Measurements from ENCODE around the gene VPREB1. TPM values are rescaled to one million over a fixed set of nuclear protein-coding genes. Genes with fewer than 3 reads are reported as not detected.
"Not testable (repeated sequence)": the region's sequence is repeated elsewhere in the genome, so short reads cannot be mapped to it uniquely, and the experiment has no call there.

VPREB1 gene
- total RNA-seq, 4 donors from 2014 or later = not detected

DNA sequence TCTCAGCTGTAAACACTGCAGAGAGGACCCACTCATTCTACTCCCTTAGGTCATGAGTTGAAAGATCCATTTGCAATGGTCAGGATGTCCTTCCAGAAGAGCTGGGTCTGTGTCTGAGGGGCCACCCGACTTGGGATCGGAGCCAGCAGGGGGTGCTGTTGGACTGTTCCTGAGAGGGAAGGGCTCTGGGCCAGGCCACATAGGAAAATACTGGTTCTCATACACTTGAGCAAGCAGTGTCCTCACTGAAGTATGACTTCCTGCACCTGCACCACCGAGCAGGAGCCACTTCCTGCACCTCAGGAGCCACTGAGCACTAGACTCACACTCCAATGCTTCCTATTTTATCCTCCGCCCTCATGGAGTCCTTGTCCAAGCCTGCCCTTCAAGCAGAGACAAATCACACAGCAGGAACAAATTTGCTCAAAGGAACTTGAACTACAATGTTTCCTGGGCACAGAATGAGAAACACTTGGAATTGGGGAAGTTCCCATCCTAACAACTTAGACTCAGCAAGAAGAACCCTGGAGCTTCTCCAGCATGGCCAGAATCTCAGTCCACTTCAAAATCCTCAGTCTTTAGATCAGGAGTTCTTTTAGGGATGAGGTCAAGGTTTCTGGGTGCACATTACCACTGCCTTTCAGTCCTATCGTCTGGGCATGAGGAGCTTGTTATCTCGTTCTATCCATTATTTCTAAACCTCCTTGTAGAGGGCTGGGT, 36.6 kb upstream of the VPREB1 start:
- Histone ChIP-seq H3K27ac (replicated peaks in 1 of 4) (no peak overlapping the region), H3K27me3 (peaks cover 0 to 77% (median 4%) of the 10 kb centered on the region in 4 donors), H3K36me3 (no peaks in the 10 kb centered on the region), H3K4me3 (no peak overlapping the region), H3K9me3 (no peaks in the 10 kb centered on the region), H3K4me1 (no peaks in the 10 kb centered on the region)
- no peak for DNase-seq (ENCODE audit: extremely low spot score)
- no peak for TF ChIP-seq EP300 (IDR thresholded peaks at IDR 0.05)
- TF ChIP-seq, protein P1, sequence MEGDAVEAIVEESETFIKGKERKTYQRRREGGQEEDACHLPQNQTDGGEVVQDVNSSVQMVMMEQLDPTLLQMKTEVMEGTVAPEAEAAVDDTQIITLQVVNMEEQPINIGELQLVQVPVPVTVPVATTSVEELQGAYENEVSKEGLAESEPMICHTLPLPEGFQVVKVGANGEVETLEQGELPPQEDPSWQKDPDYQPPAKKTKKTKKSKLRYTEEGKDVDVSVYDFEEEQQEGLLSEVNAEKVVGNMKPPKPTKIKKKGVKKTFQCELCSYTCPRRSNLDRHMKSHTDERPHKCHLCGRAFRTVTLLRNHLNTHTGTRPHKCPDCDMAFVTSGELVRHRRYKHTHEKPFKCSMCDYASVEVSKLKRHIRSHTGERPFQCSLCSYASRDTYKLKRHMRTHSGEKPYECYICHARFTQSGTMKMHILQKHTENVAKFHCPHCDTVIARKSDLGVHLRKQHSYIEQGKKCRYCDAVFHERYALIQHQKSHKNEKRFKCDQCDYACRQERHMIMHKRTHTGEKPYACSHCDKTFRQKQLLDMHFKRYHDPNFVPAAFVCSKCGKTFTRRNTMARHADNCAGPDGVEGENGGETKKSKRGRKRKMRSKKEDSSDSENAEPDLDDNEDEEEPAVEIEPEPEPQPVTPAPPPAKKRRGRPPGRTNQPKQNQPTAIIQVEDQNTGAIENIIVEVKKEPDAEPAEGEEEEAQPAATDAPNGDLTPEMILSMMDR (IDR thresholded peaks at IDR 0.05) = peak in 2 of 3 experiments; percentile 4 to 18
- WGBS = 28% methylated on average over 6 of the region's 6 CpGs
- intact Hi-C loops (cut with DNase I) = no loop called here

DNA sequence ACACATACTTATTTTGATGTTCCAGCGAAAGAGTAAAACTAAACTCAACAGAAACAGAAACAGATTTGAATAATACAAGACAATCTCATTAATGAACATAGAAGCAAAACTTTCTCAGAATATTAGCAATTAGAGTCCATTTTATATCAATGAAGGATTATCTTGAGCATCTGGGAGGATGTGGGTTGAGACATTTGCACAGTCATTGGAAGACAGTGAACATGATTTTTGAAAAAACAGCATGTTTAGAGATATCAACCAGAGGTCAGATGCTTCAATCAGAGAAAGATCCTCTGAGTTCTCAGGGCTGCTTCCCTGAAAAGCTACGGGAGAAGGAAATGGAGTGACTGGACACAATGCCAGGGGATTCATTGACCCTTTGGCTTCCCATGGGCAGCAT, 35.9 kb upstream of the VPREB1 start:
- Histone ChIP-seq H3K4me3 (no peak overlapping the region), H3K9me3 (no peaks in the 10 kb centered on the region), H3K4me1 (no peaks in the 10 kb centered on the region), H3K36me3 (no peaks in the 10 kb centered on the region), H3K27me3 (peaks cover 0 to 71% (median 3%) of the 10 kb centered on the region in 4 donors), H3K27ac (replicated peaks in 1 of 4) (no peak overlapping the region)
- intact Hi-C loops (cut with DNase I) = no loop called here
- TF ChIP-seq POLR2AphosphoS5 (IDR thresholded peaks at IDR 0.05) (no peak), EP300 (IDR thresholded peaks at IDR 0.05) (no peak), POLR2A (IDR thresholded peaks at IDR 0.05; ENCODE audit: low read depth) (no peak)
- TF ChIP-seq, protein P1 (IDR thresholded peaks at IDR 0.05) = no peak
- WGBS = 30% methylated on average over 2 of the region's 2 CpGs
- DNase-seq (ENCODE audit: extremely low spot score) = no peak

DNA sequence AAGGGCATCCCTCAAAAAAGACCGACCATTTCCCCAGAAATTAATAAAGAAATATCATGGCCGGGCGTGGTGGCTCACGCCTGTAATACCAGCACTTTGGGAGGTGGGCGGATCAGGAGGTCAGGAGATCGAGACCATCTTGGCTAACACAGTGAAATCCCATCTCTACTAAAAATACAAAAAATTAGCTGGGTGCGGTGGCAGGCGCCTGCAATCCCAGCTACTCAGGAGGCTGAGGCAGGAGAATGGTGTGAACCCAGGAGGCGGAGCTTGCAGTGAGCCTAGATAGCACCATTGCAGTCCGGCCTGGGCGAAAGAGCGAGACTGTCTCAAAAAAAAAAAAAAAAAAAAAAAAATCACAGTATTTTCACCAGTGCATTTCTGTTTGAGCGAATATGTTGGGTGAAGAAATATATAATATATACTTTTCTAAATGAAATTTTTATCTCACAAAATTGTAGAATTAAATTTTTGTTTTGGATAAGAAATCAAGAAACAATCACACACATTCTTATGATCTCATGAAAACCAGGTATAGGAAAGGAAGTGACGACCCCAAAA, 35.4 kb upstream of the VPREB1 start:
- H3K36me3 ChIP-seq; DNase-seq (ENCODE audit: extremely low spot score); H3K9me3 ChIP-seq; H3K4me3 ChIP-seq; H3K27ac ChIP-seq (replicated peaks in 1 of 4); H3K4me1 ChIP-seq; intact Hi-C loops (cut with DNase I): not testable (repeated sequence)
- 90% methylated on average over 14 of the region's 14 CpGs for WGBS
- H3K27me3 ChIP-seq = peaks cover 0 to 66% (median 3%) of the 10 kb centered on the region in 4 donors

DNA sequence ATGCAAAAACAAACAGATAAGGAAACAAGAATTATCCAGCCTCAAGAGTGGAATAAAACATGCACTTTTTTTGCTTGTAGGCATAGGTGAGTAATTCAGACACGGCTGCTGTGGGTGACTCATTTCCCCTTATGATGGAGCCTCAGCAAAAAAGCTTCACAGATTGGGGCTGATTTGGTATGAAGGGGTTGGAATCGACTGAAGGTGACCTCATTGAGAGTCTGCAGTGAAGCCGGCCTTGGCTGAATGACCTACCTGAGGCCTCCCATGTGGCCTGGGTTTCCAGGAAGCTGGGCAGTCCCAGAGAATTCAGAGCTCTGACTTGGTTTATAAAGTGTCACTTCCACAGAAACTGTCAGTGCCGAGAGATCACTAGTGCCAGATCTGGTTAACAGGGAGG, 34.2 kb upstream of the VPREB1 start:
- Histone ChIP-seq H3K36me3 (no peaks in the 10 kb centered on the region), H3K4me1 (no peaks in the 10 kb centered on the region), H3K27me3 (peaks cover 0 to 58% (median 3%) of the 10 kb centered on the region in 4 donors), H3K9me3 (no peaks in the 10 kb centered on the region), H3K4me3 (no peak overlapping the region), H3K27ac (replicated peaks in 1 of 4) (no peak overlapping the region)
- no peak for DNase-seq (ENCODE audit: extremely low spot score)
- intact Hi-C loops (cut with DNase I) = no loop called here
- no peak for TF ChIP-seq POLR2AphosphoS5 (IDR thresholded peaks at IDR 0.05)
- TF ChIP-seq POLR2A (IDR thresholded peaks at IDR 0.05; ENCODE audit: low read depth) = no peak
- TF ChIP-seq EP300 (IDR thresholded peaks at IDR 0.05) = no peak
- WGBS = 59% methylated on average over 4 of the region's 4 CpGs

DNA sequence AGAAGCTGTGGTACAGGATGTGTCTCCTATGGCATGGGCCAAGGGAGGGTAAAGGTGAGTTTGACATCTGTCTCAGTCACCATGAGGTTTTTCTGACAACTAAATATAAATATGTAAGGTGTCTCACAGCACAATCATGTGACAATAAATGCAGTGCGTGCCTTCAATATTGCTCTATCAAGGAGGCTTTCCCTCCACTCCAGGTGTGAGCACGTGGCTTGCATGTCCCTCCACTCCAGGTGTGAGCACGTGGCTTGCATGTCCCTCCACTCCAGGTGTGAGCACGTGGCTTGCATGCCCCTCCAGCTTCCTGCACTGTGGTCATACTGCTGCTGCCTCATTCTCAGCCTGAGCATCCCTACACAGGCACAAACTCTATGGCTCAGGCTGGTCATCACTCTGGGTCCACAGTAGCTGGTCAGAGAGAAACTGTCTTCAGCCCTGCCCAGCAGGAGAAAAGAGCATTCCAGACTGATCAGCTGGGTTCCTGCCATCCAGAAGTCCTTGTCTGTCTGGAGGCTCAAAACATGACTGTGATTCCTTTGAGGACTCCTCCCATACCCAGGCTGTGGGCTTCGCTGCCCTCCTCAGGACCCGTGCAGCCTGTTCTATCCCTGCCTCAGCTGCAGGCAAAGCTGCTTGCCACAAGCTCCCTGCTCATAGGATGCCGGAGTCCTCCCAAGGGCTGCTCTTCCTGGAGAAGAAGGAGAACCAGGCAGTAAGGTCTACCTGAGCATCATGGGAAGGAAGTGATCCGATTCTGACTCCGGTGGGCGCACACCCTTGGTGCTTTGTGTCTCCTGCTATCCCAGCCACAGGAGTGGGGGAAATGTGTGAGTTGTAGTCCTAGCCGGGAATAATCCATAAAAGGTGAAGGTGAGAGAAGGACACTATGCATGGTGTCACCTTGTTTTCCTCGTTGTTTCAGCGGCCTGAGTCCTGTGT, 33.4 kb upstream of the VPREB1 start:
- no peak overlapping the region for H3K27ac ChIP-seq (replicated peaks in 1 of 4)
- peaks cover 0 to 55% (median 3%) of the 10 kb centered on the region in 4 donors for H3K27me3 ChIP-seq
- no peak overlapping the region for H3K4me3 ChIP-seq
- DNase-seq (ENCODE audit: extremely low spot score) = no peak
- no peaks in the 10 kb centered on the region for H3K36me3 ChIP-seq
- no peaks in the 10 kb centered on the region for H3K4me1 ChIP-seq
- 71% methylated on average over 13 of the region's 13 CpGs for WGBS
- TF ChIP-seq, protein P1 (IDR thresholded peaks at IDR 0.05) = no peak
- TF ChIP-seq EP300 (IDR thresholded peaks at IDR 0.05) (no peak), POLR2AphosphoS5 (IDR thresholded peaks at IDR 0.05) (no peak), POLR2A (IDR thresholded peaks at IDR 0.05; ENCODE audit: low read depth) (no peak)
- intact Hi-C loops (cut with DNase I) = no loop called here
- no peaks in the 10 kb centered on the region for H3K9me3 ChIP-seq
